ENCODE data around the gene AOC1. TPM values are rescaled to one million over a fixed set of nuclear protein-coding genes. Genes with fewer than 3 reads are reported as not detected.
A peak's percentile ranks its signal among the peaks of the same experiment; 100 is the strongest.

Gene AOC1
- total RNA-seq, 1 donor from 2014 or later: 0.16 TPM

DNA sequence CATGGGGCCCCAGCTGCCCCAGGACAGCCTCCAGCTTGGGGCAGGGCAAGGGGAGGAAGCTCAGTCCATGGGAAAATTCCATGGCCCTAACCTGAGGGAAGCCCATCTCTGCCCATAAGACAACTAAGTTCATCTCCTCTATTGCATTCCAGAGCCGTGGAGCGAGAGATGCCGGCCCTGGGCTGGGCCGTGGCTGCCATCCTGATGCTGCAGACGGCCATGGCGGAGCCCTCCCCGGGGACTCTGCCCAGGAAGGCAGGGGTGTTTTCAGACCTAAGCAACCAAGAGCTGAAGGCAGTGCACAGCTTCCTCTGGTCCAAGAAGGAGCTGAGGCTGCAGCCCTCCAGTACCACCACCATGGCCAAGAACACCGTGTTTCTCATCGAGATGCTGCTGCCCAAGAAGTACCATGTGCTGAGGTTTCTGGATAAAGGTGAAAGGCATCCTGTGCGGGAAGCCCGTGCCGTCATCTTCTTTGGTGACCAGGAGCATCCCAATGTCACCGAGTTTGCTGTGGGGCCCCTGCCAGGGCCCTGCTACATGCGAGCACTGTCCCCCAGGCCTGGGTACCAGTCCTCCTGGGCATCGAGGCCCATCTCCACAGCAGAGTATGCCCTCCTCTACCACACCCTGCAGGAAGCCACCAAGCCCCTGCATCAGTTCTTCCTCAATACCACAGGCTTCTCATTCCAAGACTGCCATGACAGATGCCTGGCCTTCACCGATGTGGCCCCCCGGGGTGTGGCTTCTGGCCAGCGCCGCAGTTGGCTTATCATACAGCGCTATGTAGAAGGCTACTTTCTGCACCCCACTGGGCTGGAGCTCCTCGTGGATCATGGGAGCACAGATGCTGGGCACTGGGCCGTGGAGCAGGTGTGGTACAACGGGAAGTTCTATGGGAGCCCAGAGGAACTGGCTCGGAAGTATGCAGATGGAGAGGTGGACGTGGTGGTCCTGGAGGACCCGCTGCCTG, 4.3 kb downstream of the AOC1 start:
- Mint-ChIP-seq H3K36me3 (ENCODE audit: low read depth) (no peaks in the 10 kb centered on the region), H3K4me3 (ENCODE audit: low read depth) (no peak overlapping the region), H3K9me3 (no peaks in the 10 kb centered on the region), H3K27me3 (ENCODE audit: low read depth) (peaks cover 9% of the 10 kb centered on the region), H3K27ac (no peak overlapping the region), H3K4me1 (ENCODE audit: low read depth) (no peaks in the 10 kb centered on the region)
- no peak for DNase-seq (ENCODE audit: low spot score)
- intact Hi-C loops (cut with micrococcal nuclease): no loop called here

- intact Hi-C loops (cut with micrococcal nuclease): no loop called here
- Mint-ChIP-seq H3K4me1 (ENCODE audit: low read depth) (no peaks in the 10 kb centered on the region), H3K36me3 (ENCODE audit: low read depth) (no peaks in the 10 kb centered on the region), H3K27ac (no peak overlapping the region), H3K9me3 (no peaks in the 10 kb centered on the region), H3K27me3 (ENCODE audit: low read depth) (peaks cover 8% of the 10 kb centered on the region), H3K4me3 (ENCODE audit: low read depth) (no peak overlapping the region)
- no peak for DNase-seq (ENCODE audit: low spot score)
Observed at GRCh38 chr7:150857276-150858055, 5.1 kb downstream of the AOC1 start.

- no peak overlapping the region for H3K27ac Mint-ChIP-seq
- H3K36me3 Mint-ChIP-seq (ENCODE audit: low read depth): no peaks in the 10 kb centered on the region
- intact Hi-C loops (cut with micrococcal nuclease): no loop called here
- H3K4me3 Mint-ChIP-seq (ENCODE audit: low read depth): no peak overlapping the region
- H3K9me3 Mint-ChIP-seq: no peaks in the 10 kb centered on the region
- no peaks in the 10 kb centered on the region for H3K4me1 Mint-ChIP-seq (ENCODE audit: low read depth)
- H3K27me3 Mint-ChIP-seq (ENCODE audit: low read depth): peaks cover 3% of the 10 kb centered on the region
- DNase-seq (ENCODE audit: low spot score): no peak
Observed at GRCh38 chr7:150858236-150859197, 6.2 kb downstream of the AOC1 start.

- peaks cover 3% of the 10 kb centered on the region for H3K27me3 Mint-ChIP-seq (ENCODE audit: low read depth)
- intact Hi-C loops (cut with micrococcal nuclease): no loop called here
- no peaks in the 10 kb centered on the region for H3K36me3 Mint-ChIP-seq (ENCODE audit: low read depth)
- no peak for DNase-seq (ENCODE audit: low spot score)
- no peak overlapping the region for H3K4me3 Mint-ChIP-seq (ENCODE audit: low read depth)
- no peak overlapping the region for H3K27ac Mint-ChIP-seq
- no peaks in the 10 kb centered on the region for H3K4me1 Mint-ChIP-seq (ENCODE audit: low read depth)
- H3K9me3 Mint-ChIP-seq: no peaks in the 10 kb centered on the region
Observed at GRCh38 chr7:150860291-150860977, 8.1 kb downstream of the AOC1 start.

- H3K4me1 Mint-ChIP-seq (ENCODE audit: low read depth): no peaks in the 10 kb centered on the region
- H3K4me3 Mint-ChIP-seq (ENCODE audit: low read depth): no peak overlapping the region
- DNase-seq (ENCODE audit: low spot score): no peak
- no peak overlapping the region for H3K27ac Mint-ChIP-seq
- H3K36me3 Mint-ChIP-seq (ENCODE audit: low read depth): no peaks in the 10 kb centered on the region
- H3K27me3 Mint-ChIP-seq (ENCODE audit: low read depth): peaks cover 5% of the 10 kb centered on the region
- no peaks in the 10 kb centered on the region for H3K9me3 Mint-ChIP-seq
- intact Hi-C loops (cut with micrococcal nuclease): no loop called here
Observed at GRCh38 chr7:150860978-150861295, 8.6 kb downstream of the AOC1 start.

GRCh38 chr7:150862356-150862755, 10.0 kb downstream of the AOC1 start:
- Mint-ChIP-seq H3K27ac (no peak overlapping the region), H3K4me3 (ENCODE audit: low read depth) (no peak overlapping the region), H3K4me1 (ENCODE audit: low read depth) (no peaks in the 10 kb centered on the region), H3K27me3 (ENCODE audit: low read depth) (peaks cover 5% of the 10 kb centered on the region), H3K36me3 (ENCODE audit: low read depth) (no peaks in the 10 kb centered on the region), H3K9me3 (no peaks in the 10 kb centered on the region)
- intact Hi-C loops (cut with micrococcal nuclease): no loop called here
- DNase-seq (ENCODE audit: low spot score): no peak

DNA sequence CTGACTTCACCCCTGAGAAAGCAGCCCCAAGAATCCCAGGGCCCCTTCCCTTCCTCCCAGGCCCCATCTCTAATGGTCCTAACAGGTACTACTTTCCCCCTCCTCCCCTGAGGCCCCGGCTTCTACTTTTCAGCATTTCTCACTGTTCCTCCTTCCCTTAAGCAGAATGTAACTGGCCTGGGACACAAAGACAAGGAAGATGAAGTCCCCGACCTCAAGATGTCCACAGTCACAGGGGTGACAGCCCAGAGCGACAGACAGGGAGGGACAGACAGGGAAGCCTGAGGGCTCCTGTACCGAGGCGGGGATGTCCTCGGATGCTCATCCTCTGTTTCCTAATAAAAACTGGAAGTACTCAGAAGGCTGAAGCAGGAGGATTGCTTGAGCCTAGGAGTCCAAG, 11.6 kb downstream of the AOC1 start:
- intact Hi-C loops (cut with micrococcal nuclease): no loop called here
- Mint-ChIP-seq H3K4me1 (ENCODE audit: low read depth) (no peaks in the 10 kb centered on the region), H3K36me3 (ENCODE audit: low read depth) (no peaks in the 10 kb centered on the region), H3K27me3 (ENCODE audit: low read depth) (peaks cover 15% of the 10 kb centered on the region), H3K27ac (no peak overlapping the region), H3K9me3 (no peaks in the 10 kb centered on the region), H3K4me3 (ENCODE audit: low read depth) (no peak overlapping the region)
- peak; percentile 3 for DNase-seq (ENCODE audit: low spot score)

DNA sequence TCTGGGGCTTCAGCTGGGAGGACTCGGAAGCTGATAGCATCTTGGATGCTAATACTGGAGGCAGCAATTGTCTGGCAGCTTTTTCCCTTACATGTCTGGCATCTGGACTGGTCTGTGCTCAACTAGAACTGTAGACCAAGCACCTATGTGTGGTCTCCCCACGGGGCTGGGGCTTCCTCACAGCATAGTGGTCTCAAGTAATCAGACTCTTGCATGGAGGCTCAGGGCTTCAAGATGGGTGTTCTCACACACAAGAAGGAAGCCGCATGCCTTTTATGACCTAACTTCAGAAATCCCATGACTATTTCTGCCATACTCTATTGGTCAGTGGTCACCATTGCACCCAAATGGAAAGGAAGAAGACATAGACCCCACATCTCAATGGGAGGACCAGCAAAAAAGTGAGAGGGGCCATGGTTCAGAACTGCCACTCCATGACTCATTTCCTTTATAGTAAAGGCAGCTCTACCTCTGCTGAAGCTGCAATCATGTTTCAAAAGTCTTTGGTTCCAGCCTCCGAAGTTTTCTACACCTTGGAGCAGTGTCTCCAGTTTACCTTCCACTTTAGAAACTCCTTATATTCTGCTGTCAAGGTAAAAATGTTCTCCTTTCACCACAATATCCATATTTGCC, 14.7 kb downstream of the AOC1 start:
- no peak for DNase-seq (ENCODE audit: low spot score)
- H3K4me3 Mint-ChIP-seq (ENCODE audit: low read depth): no peak overlapping the region
- no peaks in the 10 kb centered on the region for H3K36me3 Mint-ChIP-seq (ENCODE audit: low read depth)
- no peak overlapping the region for H3K27ac Mint-ChIP-seq
- peaks cover 23% of the 10 kb centered on the region for H3K27me3 Mint-ChIP-seq (ENCODE audit: low read depth)
- intact Hi-C loops (cut with micrococcal nuclease): no loop called here
- H3K9me3 Mint-ChIP-seq: peaks cover 9% of the 10 kb centered on the region
- no peaks in the 10 kb centered on the region for H3K4me1 Mint-ChIP-seq (ENCODE audit: low read depth)

DNA sequence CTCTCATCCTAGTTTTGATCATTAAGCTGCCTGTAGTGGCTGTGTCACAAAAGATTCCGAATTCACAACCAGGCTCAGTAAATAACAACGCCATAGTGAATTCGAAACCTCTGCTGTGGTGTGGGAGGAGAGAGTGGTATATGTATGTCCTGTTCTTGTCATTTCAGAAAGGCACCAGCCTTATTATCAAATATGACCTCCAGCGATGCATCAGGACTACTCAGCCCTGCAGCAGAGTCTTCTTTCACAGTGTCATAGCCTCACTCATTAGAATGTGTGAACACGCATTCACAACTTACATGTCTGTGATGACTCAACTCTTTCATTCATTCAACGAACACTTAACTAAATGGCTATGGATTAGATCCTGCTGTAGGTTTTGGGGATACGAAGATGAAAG, 15.3 kb downstream of the AOC1 start:
- Mint-ChIP-seq H3K4me3 (ENCODE audit: low read depth) (no peak overlapping the region), H3K36me3 (ENCODE audit: low read depth) (no peaks in the 10 kb centered on the region), H3K27me3 (ENCODE audit: low read depth) (peaks cover 21% of the 10 kb centered on the region), H3K27ac (no peak overlapping the region), H3K9me3 (peaks cover 11% of the 10 kb centered on the region), H3K4me1 (ENCODE audit: low read depth) (no peaks in the 10 kb centered on the region)
- DNase-seq (ENCODE audit: low spot score): no peak
- intact Hi-C loops (cut with micrococcal nuclease): no loop called here

GRCh38 chr7:150869467-150869866, 17.1 kb downstream of the AOC1 start:
- no peak for DNase-seq (ENCODE audit: low spot score)
- peaks cover 11% of the 10 kb centered on the region for H3K9me3 Mint-ChIP-seq
- H3K4me1 Mint-ChIP-seq (ENCODE audit: low read depth): no peaks in the 10 kb centered on the region
- peaks cover 32% of the 10 kb centered on the region for H3K27me3 Mint-ChIP-seq (ENCODE audit: low read depth)
- H3K4me3 Mint-ChIP-seq (ENCODE audit: low read depth): no peak overlapping the region
- no peak overlapping the region for H3K27ac Mint-ChIP-seq
- no peaks in the 10 kb centered on the region for H3K36me3 Mint-ChIP-seq (ENCODE audit: low read depth)
- intact Hi-C loops (cut with micrococcal nuclease): no loop called here

DNA sequence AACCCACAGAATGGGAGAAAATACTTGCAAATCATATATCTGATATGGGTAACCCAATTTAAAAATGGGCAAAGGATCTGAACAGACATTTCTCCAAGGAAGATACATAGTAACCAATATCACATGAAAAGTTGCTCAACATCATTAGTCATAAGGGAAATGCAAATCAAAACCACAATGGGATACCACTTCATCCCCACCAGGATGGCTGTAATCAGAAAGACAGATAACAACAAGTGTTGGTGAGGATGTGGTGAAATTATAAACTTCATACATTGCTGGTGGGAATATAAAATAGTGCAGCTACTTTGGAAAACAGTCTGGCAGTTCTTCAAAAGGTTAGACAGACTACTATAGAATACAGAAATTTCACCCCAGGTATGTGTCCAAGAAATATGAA, 19.3 kb downstream of the AOC1 start:
- H3K9me3 Mint-ChIP-seq: peaks cover 11% of the 10 kb centered on the region
- H3K36me3 Mint-ChIP-seq (ENCODE audit: low read depth): no peaks in the 10 kb centered on the region
- H3K27me3 Mint-ChIP-seq (ENCODE audit: low read depth): peaks cover 41% of the 10 kb centered on the region

More for the DNA sequence above, 19.3 kb downstream of the AOC1 start:
- Mint-ChIP-seq H3K27ac (no peak overlapping the region), H3K4me1 (ENCODE audit: low read depth) (peaks cover 2% of the 10 kb centered on the region), H3K4me3 (ENCODE audit: low read depth) (no peak overlapping the region)
- DNase-seq (ENCODE audit: low spot score): no peak
- intact Hi-C loops (cut with micrococcal nuclease): no loop called here

Measured in activated T-helper 2 cell treated with anti-CD3 and anti-CD28 coated beads, Interferon-gamma antibody, Interleukin-2, Interleukin-4, amounts not matched to agents 10 μg/mL and 5 μg/mL and 100 μg/mL, durations not matched to agents 14 hours and 24 hours and 36 hours (primary cell).